Measurements from ENCODE around the gene SLC35E3. TPM values are rescaled to one million over a fixed set of nuclear protein-coding genes. Genes with fewer than 3 reads are reported as not detected.

The SLC35E3 gene
- total RNA-seq, 5 donors from 2014 or later (not counting 1 experiment from before 2014, with no cell fraction given), result 6.4 to 10.8 (median 9.7) TPM

- DNase-seq (no peak), ATAC-seq (replicated peaks in 1 of 4) (no peak)
- no peaks in the 10 kb centered on the region for H3K9me3 Mint-ChIP-seq
- CTCF ChIA-PET, result no interaction called here
- H3K4me3 ChIP-seq (ENCODE audit: control insufficient read depth in 1 of 2, extremely low read depth in 1 of 2, low read length in 1 of 2), result no peak overlapping the region
- POLR2A ChIA-PET, result no interaction called here
- 100% methylated on average over 2 of the region's 13 CpGs for WGBS (ENCODE audit: insufficient coverage)
- H3K4me1 Mint-ChIP-seq, result peaks cover 0 to 5% (median 0%) of the 10 kb centered on the region in 3 donors
- H3K27me3 Mint-ChIP-seq, result no peaks in the 10 kb centered on the region
- no peak overlapping the region for H3K27ac ChIP-seq (ENCODE audit: low read length)
- H3K4me3 Mint-ChIP-seq, result no peak overlapping the region
- H3K27ac Mint-ChIP-seq, result no peak overlapping the region
- no peaks in the 10 kb centered on the region for H3K27me3 ChIP-seq (replicated peaks in 1 of 2; ENCODE audit: control insufficient read depth in 2 of 2, extremely low read depth in 1 of 2, insufficient read depth in 2 of 2, low read length in 1 of 2)
- no peaks in the 10 kb centered on the region for H3K36me3 Mint-ChIP-seq
- no peaks in the 10 kb centered on the region for H3K4me1 ChIP-seq (ENCODE audit: control insufficient read depth in 1 of 2, extremely low read depth in 1 of 2, insufficient read depth in 2 of 2, low read length in 2 of 2)
- no peaks in the 10 kb centered on the region for H3K9me3 ChIP-seq
- H3K36me3 ChIP-seq (ENCODE audit: control insufficient read depth in 2 of 2, extremely low read depth in 1 of 2, insufficient read depth in 1 of 2, low read length in 1 of 2), result no peaks in the 10 kb centered on the region
These were observed 44.3 kb downstream of the SLC35E3 start for GRCh38 chr12:68790081-68790951.

GRCh38 chr12:68790952-68791234 is 44.9 kb downstream of the SLC35E3 start:
- no peak overlapping the region for H3K4me3 Mint-ChIP-seq

GRCh38 chr12:68791897-68792481 is 46.0 kb downstream of the SLC35E3 start:
- Mint-ChIP-seq H3K36me3 (no peaks in the 10 kb centered on the region), H3K4me1 (peaks cover 0 to 5% (median 0%) of the 10 kb centered on the region in 3 donors), H3K9me3 (no peaks in the 10 kb centered on the region), H3K27me3 (no peaks in the 10 kb centered on the region), H3K4me3 (no peak overlapping the region), H3K27ac (no peak overlapping the region)
- H3K36me3 ChIP-seq (ENCODE audit: control insufficient read depth in 2 of 2, extremely low read depth in 1 of 2, insufficient read depth in 1 of 2, low read length in 1 of 2), result no peaks in the 10 kb centered on the region
- H3K9me3 ChIP-seq, result no peaks in the 10 kb centered on the region
- CTCF ChIA-PET, result no interaction called here
- ATAC-seq (replicated peaks in 1 of 4) (no peak), DNase-seq (no peak)
- H3K27me3 ChIP-seq (replicated peaks in 1 of 2; ENCODE audit: control insufficient read depth in 2 of 2, extremely low read depth in 1 of 2, insufficient read depth in 2 of 2, low read length in 1 of 2), result no peaks in the 10 kb centered on the region
- WGBS (ENCODE audit: insufficient coverage), result 100% methylated on average over 1 of the region's 2 CpGs
- H3K4me1 ChIP-seq (ENCODE audit: control insufficient read depth in 1 of 2, extremely low read depth in 1 of 2, insufficient read depth in 2 of 2, low read length in 2 of 2), result no peaks in the 10 kb centered on the region
- POLR2A ChIA-PET, result no interaction called here
- H3K27ac ChIP-seq (ENCODE audit: low read length), result no peak overlapping the region
- H3K4me3 ChIP-seq (ENCODE audit: control insufficient read depth in 1 of 2, extremely low read depth in 1 of 2, low read length in 1 of 2), result no peak overlapping the region

More at GRCh38 chr12:68790952-68791234, 44.9 kb downstream of the SLC35E3 start:
- Mint-ChIP-seq H3K27me3 (no peaks in the 10 kb centered on the region), H3K36me3 (no peaks in the 10 kb centered on the region), H3K4me1 (peaks cover 0 to 5% (median 0%) of the 10 kb centered on the region in 3 donors), H3K9me3 (no peaks in the 10 kb centered on the region), H3K27ac (no peak overlapping the region)
- ChIA-PET POLR2A (no interaction called here), CTCF (no interaction called here)
- DNase-seq, result no peak
- Histone ChIP-seq H3K27ac (ENCODE audit: low read length) (no peak overlapping the region), H3K27me3 (replicated peaks in 1 of 2; ENCODE audit: control insufficient read depth in 2 of 2, extremely low read depth in 1 of 2, insufficient read depth in 2 of 2, low read length in 1 of 2) (no peaks in the 10 kb centered on the region), H3K4me1 (ENCODE audit: control insufficient read depth in 1 of 2, extremely low read depth in 1 of 2, insufficient read depth in 2 of 2, low read length in 2 of 2) (no peaks in the 10 kb centered on the region), H3K4me3 (ENCODE audit: control insufficient read depth in 1 of 2, extremely low read depth in 1 of 2, low read length in 1 of 2) (no peak overlapping the region), H3K9me3 (no peaks in the 10 kb centered on the region), H3K36me3 (ENCODE audit: control insufficient read depth in 2 of 2, extremely low read depth in 1 of 2, insufficient read depth in 1 of 2, low read length in 1 of 2) (no peaks in the 10 kb centered on the region)
- 60% methylated on average over 2 of the region's 3 CpGs for WGBS (ENCODE audit: insufficient coverage)
- ATAC-seq (replicated peaks in 1 of 4), result no peak

- peak in 16 of 35 experiments; percentile 2 to 60 (median 15) for DNase-seq
- ATAC-seq (replicated peaks in 1 of 4), result peak; percentile 58 to 92 (median 72)
- CTCF ChIA-PET, result interaction anchor here in 1 of 2 donors (0.8 kb wide), 1 partner anchor 15 kb away, joined by 4 read pairs; the partner anchor contains the start of gene MDM2
These were observed 47.0 kb downstream of the SLC35E3 start for GRCh38 chr12:68792952-68793351.

GRCh38 chr12:68793436-68793835 is 47.5 kb downstream of the SLC35E3 start:
- H3K4me3 ChIP-seq (ENCODE audit: control insufficient read depth in 1 of 2, extremely low read depth in 1 of 2, low read length in 1 of 2), result no peak overlapping the region
- ATAC-seq (replicated peaks in 1 of 4) (no peak), DNase-seq (no peak)
- H3K27me3 ChIP-seq (replicated peaks in 1 of 2; ENCODE audit: control insufficient read depth in 2 of 2, extremely low read depth in 1 of 2, insufficient read depth in 2 of 2, low read length in 1 of 2), result no peaks in the 10 kb centered on the region
- ChIA-PET POLR2A (interaction anchor here in 1 of 2 donors (0.6 kb wide), 1 partner anchor 602 kb away, joined by 3 read pairs; no protein-coding TSS in a partner anchor), CTCF (interaction anchor here in 1 of 2 donors (0.8 kb wide), 1 partner anchor 14 kb away, joined by 4 read pairs; the partner anchor contains the start of gene MDM2)
- no peaks in the 10 kb centered on the region for H3K9me3 ChIP-seq
- H3K4me1 ChIP-seq (ENCODE audit: control insufficient read depth in 1 of 2, extremely low read depth in 1 of 2, insufficient read depth in 2 of 2, low read length in 2 of 2), result no peaks in the 10 kb centered on the region
- no peaks in the 10 kb centered on the region for H3K36me3 Mint-ChIP-seq
- H3K4me3 Mint-ChIP-seq, result no peak overlapping the region
- H3K27ac ChIP-seq (ENCODE audit: low read length), result no peak overlapping the region
- no peak overlapping the region for H3K27ac Mint-ChIP-seq
- peaks cover 0 to 5% (median 0%) of the 10 kb centered on the region in 3 donors for H3K4me1 Mint-ChIP-seq
- H3K27me3 Mint-ChIP-seq, result no peaks in the 10 kb centered on the region
- no peaks in the 10 kb centered on the region for H3K36me3 ChIP-seq (ENCODE audit: control insufficient read depth in 2 of 2, extremely low read depth in 1 of 2, insufficient read depth in 1 of 2, low read length in 1 of 2)
- no peaks in the 10 kb centered on the region for H3K9me3 Mint-ChIP-seq
- 100% methylated on average over 2 of the region's 4 CpGs for WGBS (ENCODE audit: insufficient coverage)

More at GRCh38 chr12:68792952-68793351, 47.0 kb downstream of the SLC35E3 start:
- Histone ChIP-seq H3K4me3 (ENCODE audit: control insufficient read depth in 1 of 2, extremely low read depth in 1 of 2, low read length in 1 of 2) (no peak overlapping the region), H3K36me3 (ENCODE audit: control insufficient read depth in 2 of 2, extremely low read depth in 1 of 2, insufficient read depth in 1 of 2, low read length in 1 of 2) (no peaks in the 10 kb centered on the region), H3K9me3 (no peaks in the 10 kb centered on the region), H3K27ac (ENCODE audit: low read length) (no peak overlapping the region), H3K27me3 (replicated peaks in 1 of 2; ENCODE audit: control insufficient read depth in 2 of 2, extremely low read depth in 1 of 2, insufficient read depth in 2 of 2, low read length in 1 of 2) (no peaks in the 10 kb centered on the region), H3K4me1 (ENCODE audit: control insufficient read depth in 1 of 2, extremely low read depth in 1 of 2, insufficient read depth in 2 of 2, low read length in 2 of 2) (no peaks in the 10 kb centered on the region)
- Mint-ChIP-seq H3K9me3 (no peaks in the 10 kb centered on the region), H3K27me3 (no peaks in the 10 kb centered on the region), H3K4me1 (peaks cover 0 to 5% (median 0%) of the 10 kb centered on the region in 3 donors), H3K4me3 (no peak overlapping the region), H3K27ac (no peak overlapping the region), H3K36me3 (no peaks in the 10 kb centered on the region)
- no CpG with 5 or more reads among the region's 2 CpGs for WGBS (ENCODE audit: insufficient coverage)
- POLR2A ChIA-PET, result no interaction called here

- DNase-seq, result no peak
- no peaks in the 10 kb centered on the region for H3K27me3 Mint-ChIP-seq
- Histone ChIP-seq H3K27ac (ENCODE audit: low read length) (no peak overlapping the region), H3K4me1 (ENCODE audit: control insufficient read depth in 1 of 2, extremely low read depth in 1 of 2, insufficient read depth in 2 of 2, low read length in 2 of 2) (no peaks in the 10 kb centered on the region), H3K27me3 (replicated peaks in 1 of 2; ENCODE audit: control insufficient read depth in 2 of 2, extremely low read depth in 1 of 2, insufficient read depth in 2 of 2, low read length in 1 of 2) (no peaks in the 10 kb centered on the region), H3K4me3 (ENCODE audit: control insufficient read depth in 1 of 2, extremely low read depth in 1 of 2, low read length in 1 of 2) (no peak overlapping the region), H3K36me3 (ENCODE audit: control insufficient read depth in 2 of 2, extremely low read depth in 1 of 2, insufficient read depth in 1 of 2, low read length in 1 of 2) (no peaks in the 10 kb centered on the region), H3K9me3 (no peaks in the 10 kb centered on the region)
- H3K4me1 Mint-ChIP-seq, result peaks cover 0 to 5% (median 0%) of the 10 kb centered on the region in 3 donors
- ATAC-seq (replicated peaks in 1 of 4), result no peak
- H3K9me3 Mint-ChIP-seq, result no peaks in the 10 kb centered on the region
- CTCF ChIA-PET, result interaction anchor here in 1 of 2 donors (0.6 kb wide), 1 partner anchor 1523 kb away, joined by 3 read pairs; no protein-coding TSS in a partner anchor
- no peak overlapping the region for H3K4me3 Mint-ChIP-seq
- no peaks in the 10 kb centered on the region for H3K36me3 Mint-ChIP-seq
- POLR2A ChIA-PET, result interaction anchor here (0.5 to 0.6 kb wide), 2 partner anchors 453 to 603 kb away, joined by 3 read pairs; no protein-coding TSS in a partner anchor
- H3K27ac Mint-ChIP-seq, result no peak overlapping the region
- no CpG with 5 or more reads among the region's 4 CpGs for WGBS (ENCODE audit: insufficient coverage)
These were observed 48.1 kb downstream of the SLC35E3 start for GRCh38 chr12:68793975-68794652.
